Central memory CD8-positive, alpha-beta T cell (primary cell): ENCODE data around the gene GALNS.

Experiments
- ATAC-seq: fragments of 150-1000 bp; cut with Tn5 transposase; replicated peaks from 2 replicates; pipeline ENCODE4 v1.10.0; 2022; ENCODE audit warnings: mild to moderate bottlenecking, moderate FRiP score, moderate number of reproducible peaks; ENCODE audit not compliant: poor library complexity, severe bottlenecking; ENCODE audit errors: extremely low read depth
- DNase-seq, 2 donors: peaks; one replicate each; pipeline ENCODE4 v3.0.0; 2021; ENCODE audit warnings: low spot score in 2 of 2
- H3K27ac Mint-ChIP-seq: one replicate; pipeline ENCODE4 v1.8.0; 2022; ENCODE audit warnings: low read depth, mild to moderate bottlenecking, moderate library complexity, mixed read lengths
- H3K27me3 Mint-ChIP-seq: one replicate; pipeline ENCODE4 v1.8.0; 2022; ENCODE audit warnings: mixed read lengths
- H3K36me3 Mint-ChIP-seq: one replicate; pipeline ENCODE4 v1.8.0; 2022; ENCODE audit warnings: mild to moderate bottlenecking, moderate library complexity, mixed read lengths; ENCODE audit not compliant: insufficient read depth
- H3K4me1 Mint-ChIP-seq: one replicate; pipeline ENCODE4 v1.8.0; 2022; ENCODE audit warnings: mixed read lengths
- H3K4me3 Mint-ChIP-seq: one replicate; pipeline ENCODE4 v1.8.0; 2022; ENCODE audit warnings: mild to moderate bottlenecking, moderate library complexity, mixed read lengths
- H3K9me3 Mint-ChIP-seq: one replicate; pipeline ENCODE4 v1.8.0; 2022; ENCODE audit warnings: mixed read lengths

GALNS gene

DNA sequence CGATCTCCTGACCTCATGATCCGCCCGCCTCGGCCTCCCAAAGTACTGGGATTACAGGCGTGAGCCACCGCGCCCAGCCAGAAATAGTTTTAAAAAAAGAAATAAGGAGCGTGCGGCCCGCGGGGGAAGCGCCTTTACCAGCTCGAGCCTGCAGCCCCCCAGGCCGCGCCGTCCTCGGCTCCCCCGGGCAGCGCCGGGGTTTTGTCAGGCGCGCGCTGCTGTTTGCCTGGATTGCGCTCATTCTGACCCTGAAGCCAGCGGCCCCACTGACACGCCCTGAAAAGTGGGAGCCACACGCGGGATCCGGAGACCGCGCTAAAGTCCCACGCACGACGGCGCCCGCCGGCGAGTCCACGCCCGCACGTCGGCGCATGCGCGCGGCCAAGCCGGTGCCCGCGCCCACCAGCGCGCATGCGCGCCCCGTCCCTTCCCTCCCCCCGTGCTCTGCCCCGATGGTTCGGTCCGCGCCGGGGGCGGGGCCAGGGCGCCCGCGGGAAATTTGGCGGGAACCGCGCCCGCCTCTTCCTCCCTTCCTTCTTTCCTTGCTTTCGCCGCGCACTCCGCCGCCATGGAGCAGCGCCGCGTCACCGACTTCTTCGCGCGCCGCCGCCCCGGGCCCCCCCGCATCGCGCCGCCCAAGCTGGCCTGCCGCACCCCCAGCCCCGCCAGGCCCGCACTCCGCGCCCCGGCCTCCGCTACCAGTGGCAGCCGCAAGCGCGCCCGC, 53.3 kb downstream of the GALNS start, which contains the start of gene CDT1:
CDT1 (plus strand) TSS at position 526 of the 724 bp plus-strand sequence; CDS start at position 569, 43 bp downstream.
- no peaks in the 10 kb centered on the region for H3K27me3 Mint-ChIP-seq
- ATAC-seq (peak; percentile 53), DNase-seq (peak; percentile 69 to 71)
- peak within 1 kb of the TSS; percentile 88 for H3K27ac Mint-ChIP-seq
- no peaks in the 10 kb centered on the region for H3K4me1 Mint-ChIP-seq
- H3K9me3 Mint-ChIP-seq: no peaks in the 10 kb centered on the region
- H3K4me3 Mint-ChIP-seq: peak within 1 kb of the TSS; percentile 81
- peaks cover 21% of the 10 kb centered on the region for H3K36me3 Mint-ChIP-seq

DNA sequence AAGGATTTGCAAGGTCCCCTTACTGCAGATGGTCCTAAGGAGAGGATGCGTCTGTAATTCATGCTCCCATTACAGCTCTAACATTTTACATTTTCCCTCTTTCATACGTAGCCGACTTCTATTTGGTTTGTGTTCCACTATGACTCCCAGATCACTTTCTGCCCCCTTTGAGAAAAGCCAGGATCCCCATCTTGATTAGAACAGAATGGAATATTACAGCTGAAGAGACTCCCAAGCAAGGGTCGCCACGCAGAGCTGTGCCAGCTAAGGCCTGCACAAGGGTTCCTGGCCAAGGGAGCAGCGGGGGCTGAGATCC, 56.5 kb downstream of the GALNS start:
- no peaks in the 10 kb centered on the region for H3K9me3 Mint-ChIP-seq
- no peak overlapping the region for H3K4me3 Mint-ChIP-seq
- DNase-seq (no peak), ATAC-seq (no peak)
- H3K27ac Mint-ChIP-seq: peak overlapping the region; percentile 51
- H3K4me1 Mint-ChIP-seq: peaks cover 2% of the 10 kb centered on the region
- H3K27me3 Mint-ChIP-seq: no peaks in the 10 kb centered on the region
- H3K36me3 Mint-ChIP-seq: peaks cover 21% of the 10 kb centered on the region

- DNase-seq (no peak), ATAC-seq (no peak)
- Mint-ChIP-seq H3K36me3 (peaks cover 21% of the 10 kb centered on the region), H3K4me1 (peaks cover 7% of the 10 kb centered on the region), H3K4me3 (no peak overlapping the region), H3K27ac (peak overlapping the region; percentile 51), H3K9me3 (no peaks in the 10 kb centered on the region), H3K27me3 (no peaks in the 10 kb centered on the region)
These were observed 57.0 kb downstream of the GALNS start for GRCh38 chr16:88799569-88800276.

DNA sequence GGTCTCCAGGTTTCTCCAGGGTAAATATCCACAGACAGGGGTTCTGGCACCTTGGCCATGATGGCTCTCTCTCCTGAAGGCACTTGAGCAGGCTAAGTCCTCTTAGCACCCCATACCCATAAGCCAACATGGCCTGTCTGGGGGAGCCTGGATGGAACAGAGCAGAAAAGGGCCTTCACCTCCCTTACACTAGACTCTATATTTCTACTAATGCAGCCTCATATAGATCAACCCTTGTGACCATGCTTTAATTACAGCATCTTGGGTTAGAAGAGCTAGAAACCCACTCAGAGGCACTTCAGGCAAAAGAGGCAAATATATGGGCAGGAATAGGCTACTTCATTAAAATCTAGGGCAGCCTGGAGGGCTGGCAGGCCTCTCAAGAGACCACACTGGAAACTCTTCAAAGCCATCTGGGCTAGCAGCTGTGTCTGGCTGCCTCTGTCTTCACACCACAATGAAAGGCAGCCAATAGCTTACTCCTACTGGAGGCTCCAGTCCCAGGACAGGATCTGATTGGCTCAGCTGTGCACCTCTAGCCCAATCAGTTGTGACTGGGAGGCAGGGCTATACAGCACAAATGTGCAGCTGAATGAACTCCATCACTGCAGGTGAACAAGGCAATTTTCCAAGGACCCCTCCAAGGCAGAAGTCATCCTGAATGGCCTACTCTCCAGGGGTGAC, 57.8 kb downstream of the GALNS start:
- Mint-ChIP-seq H3K36me3 (peaks cover 18% of the 10 kb centered on the region), H3K27ac (no peak overlapping the region), H3K27me3 (no peaks in the 10 kb centered on the region), H3K9me3 (no peaks in the 10 kb centered on the region), H3K4me1 (peaks cover 10% of the 10 kb centered on the region), H3K4me3 (no peak overlapping the region)
- no peak for DNase-seq
- no peak for ATAC-seq

GRCh38 chr16:88798073-88798472, 58.7 kb downstream of the GALNS start:
- Mint-ChIP-seq H3K9me3 (no peaks in the 10 kb centered on the region), H3K27me3 (no peaks in the 10 kb centered on the region), H3K4me1 (peaks cover 10% of the 10 kb centered on the region), H3K27ac (no peak overlapping the region), H3K36me3 (peaks cover 12% of the 10 kb centered on the region), H3K4me3 (no peak overlapping the region)
- no peak for ATAC-seq
- no peak for DNase-seq

- Mint-ChIP-seq H3K27ac (no peak overlapping the region), H3K27me3 (no peaks in the 10 kb centered on the region), H3K4me1 (peaks cover 15% of the 10 kb centered on the region), H3K36me3 (peaks cover 4% of the 10 kb centered on the region), H3K4me3 (no peak overlapping the region), H3K9me3 (no peaks in the 10 kb centered on the region)
- DNase-seq (no peak), ATAC-seq (no peak)
These were observed 60.5 kb downstream of the GALNS start for GRCh38 chr16:88796278-88796677.

DNA sequence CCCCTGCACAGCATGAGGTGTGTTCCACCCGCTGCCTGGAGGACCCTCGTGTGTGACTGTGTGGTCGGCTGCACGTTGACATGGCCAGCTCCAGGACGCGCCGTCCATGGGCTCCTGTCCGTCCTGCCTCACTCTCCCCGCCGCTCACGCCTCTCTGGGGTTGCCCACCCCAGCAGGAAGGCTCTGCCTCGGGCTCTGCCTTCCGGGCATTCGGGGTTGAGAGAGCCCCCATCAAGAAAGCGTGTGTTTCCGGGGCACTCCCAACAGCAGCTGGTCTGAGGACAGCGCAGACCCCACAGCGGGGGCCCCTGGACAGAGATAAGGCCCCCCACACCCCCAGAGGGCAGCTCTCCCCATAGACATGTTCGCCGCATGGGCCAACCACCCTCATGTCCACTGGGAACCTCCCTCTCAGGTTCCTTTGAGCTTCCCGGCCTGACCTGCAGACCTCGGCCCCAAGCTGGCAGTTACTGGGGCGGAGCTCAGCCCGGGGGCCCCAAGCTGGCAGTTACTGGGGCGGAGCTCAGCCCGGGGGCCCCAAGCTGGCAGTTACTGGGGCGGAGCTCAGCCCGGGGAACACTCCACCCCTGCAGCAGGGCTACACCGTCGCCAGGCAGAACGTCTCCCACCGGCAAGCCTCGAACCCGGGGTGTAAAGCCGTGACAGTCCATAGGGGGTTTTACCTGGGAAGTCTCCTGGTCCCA, 63.3 kb downstream of the GALNS start:
- Mint-ChIP-seq H3K36me3 (peaks cover 4% of the 10 kb centered on the region), H3K4me3 (no peak overlapping the region), H3K9me3 (no peaks in the 10 kb centered on the region), H3K4me1 (peaks cover 33% of the 10 kb centered on the region), H3K27ac (no peak overlapping the region), H3K27me3 (no peaks in the 10 kb centered on the region)
- DNase-seq: no peak
- ATAC-seq: no peak

DNA sequence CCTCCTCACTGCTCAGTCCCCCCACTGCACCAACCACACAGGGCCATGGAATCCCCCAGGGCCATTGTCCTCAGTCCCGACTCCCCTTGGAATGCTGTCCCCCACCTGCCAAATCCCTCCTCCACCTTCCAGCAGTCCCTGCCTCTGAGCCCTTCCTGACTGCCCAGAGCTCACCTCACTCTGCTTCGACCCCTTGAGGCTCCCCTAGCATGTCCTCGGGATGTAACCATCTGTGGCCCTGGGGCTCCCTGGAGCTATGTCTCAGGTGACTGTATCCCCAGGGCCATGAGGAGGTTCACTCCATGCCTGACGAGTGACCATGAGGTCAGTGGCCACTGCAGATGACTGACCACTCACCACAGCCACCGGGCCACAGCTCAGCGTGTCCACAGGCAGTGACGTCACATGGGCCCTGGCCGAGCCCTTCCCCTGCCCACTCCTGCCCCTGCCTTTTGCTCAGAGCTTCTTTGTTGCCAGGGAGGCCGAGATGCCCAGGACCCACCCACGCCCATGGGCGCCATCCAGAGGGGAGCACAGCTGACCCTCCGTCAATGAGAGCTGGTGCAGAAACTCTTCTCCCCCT, 64.0 kb downstream of the GALNS start:
- DNase-seq (no peak), ATAC-seq (no peak)
- H3K27me3 Mint-ChIP-seq: no peaks in the 10 kb centered on the region
- no peak overlapping the region for H3K27ac Mint-ChIP-seq
- no peaks in the 10 kb centered on the region for H3K9me3 Mint-ChIP-seq
- H3K4me3 Mint-ChIP-seq: peak overlapping the region; percentile 65
- H3K4me1 Mint-ChIP-seq: peaks cover 33% of the 10 kb centered on the region
- peaks cover 4% of the 10 kb centered on the region for H3K36me3 Mint-ChIP-seq

DNA sequence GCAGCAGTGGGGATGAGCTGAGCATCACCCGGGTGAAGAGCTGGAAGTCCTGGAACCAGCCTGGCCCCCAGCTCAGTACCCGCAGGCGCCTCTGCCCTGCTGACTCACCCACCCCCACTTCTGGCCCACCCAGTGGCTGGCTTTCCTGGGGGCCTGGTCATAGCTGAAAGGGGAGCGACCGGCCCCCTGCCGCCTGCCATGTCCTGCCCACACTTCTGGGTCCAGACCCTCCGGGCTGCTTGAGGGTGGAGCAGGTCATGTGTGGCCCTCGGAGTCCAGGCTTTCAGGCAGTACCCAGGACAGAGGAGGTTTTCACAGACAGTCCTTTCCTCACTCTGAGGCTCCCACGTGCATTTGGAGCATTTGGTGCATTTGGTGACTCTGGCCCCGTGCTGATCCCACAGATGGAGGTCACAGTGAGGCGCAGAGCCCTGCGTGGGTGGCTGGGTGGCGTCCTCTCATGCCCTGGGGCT, 64.6 kb downstream of the GALNS start:
- no peak for ATAC-seq
- peak overlapping the region; percentile 76 for H3K27ac Mint-ChIP-seq
- no peaks in the 10 kb centered on the region for H3K9me3 Mint-ChIP-seq
- H3K36me3 Mint-ChIP-seq: peaks cover 4% of the 10 kb centered on the region
- no peaks in the 10 kb centered on the region for H3K27me3 Mint-ChIP-seq
- peaks cover 33% of the 10 kb centered on the region for H3K4me1 Mint-ChIP-seq
- H3K4me3 Mint-ChIP-seq: peak overlapping the region; percentile 65
- DNase-seq: no peak

DNA sequence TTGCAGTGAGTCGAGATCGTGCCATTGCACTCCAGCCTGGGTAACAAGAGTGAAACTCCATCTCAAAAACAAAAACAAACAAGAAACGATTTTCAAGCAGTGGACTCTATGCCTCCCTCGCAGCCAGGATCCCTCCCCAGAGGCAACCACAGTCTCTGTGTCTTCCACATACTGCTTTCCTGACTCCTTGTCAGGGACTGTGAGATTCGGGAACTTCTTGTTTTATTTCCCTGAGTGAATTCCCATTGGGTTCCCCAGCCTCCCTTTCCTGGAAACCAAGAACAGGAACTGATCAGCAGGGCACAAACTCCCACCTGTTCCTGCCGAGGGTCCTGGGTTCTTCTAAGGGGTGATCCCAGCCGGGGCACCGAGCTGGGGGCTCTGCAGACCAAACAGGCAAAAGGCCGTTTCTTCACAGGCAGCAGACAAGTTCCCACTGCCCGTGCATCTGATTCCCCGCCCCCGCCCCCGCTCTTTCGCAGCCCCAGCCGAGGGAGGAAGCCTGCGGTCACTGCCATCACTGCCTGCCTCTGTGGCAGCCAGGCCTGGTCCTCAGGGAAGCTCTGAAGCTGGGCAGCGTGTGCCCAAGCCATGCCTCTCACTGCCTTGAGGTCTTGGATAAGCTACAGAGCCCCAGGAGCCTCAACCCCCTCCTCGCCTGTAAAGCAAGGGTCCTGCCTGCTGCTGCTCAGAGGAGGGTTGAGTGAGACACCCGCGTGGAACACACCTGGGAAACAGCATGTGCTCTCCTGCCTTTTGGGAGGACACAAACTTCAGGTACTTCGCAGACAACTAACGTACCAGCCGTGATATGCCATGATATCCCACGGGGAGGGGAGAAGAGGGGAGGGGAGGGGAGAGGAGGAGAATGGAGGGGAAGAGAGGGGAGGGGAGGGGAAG, 66.2 kb downstream of the GALNS start:
- H3K4me1 Mint-ChIP-seq: peaks cover 33% of the 10 kb centered on the region
- ATAC-seq: peak; percentile 73
- peak overlapping the region; percentile 76 for H3K27ac Mint-ChIP-seq
- no peak for DNase-seq
- no peaks in the 10 kb centered on the region for H3K9me3 Mint-ChIP-seq
- H3K36me3 Mint-ChIP-seq: peaks cover 4% of the 10 kb centered on the region
- no peaks in the 10 kb centered on the region for H3K27me3 Mint-ChIP-seq
- peak overlapping the region; percentile 68 for H3K4me3 Mint-ChIP-seq

- Mint-ChIP-seq H3K27ac (peak overlapping the region; percentile 76), H3K27me3 (no peaks in the 10 kb centered on the region), H3K4me3 (peak overlapping the region; percentile 68), H3K4me1 (peaks cover 24% of the 10 kb centered on the region), H3K9me3 (no peaks in the 10 kb centered on the region), H3K36me3 (peaks cover 4% of the 10 kb centered on the region)
- ATAC-seq (no peak), DNase-seq (no peak)
These were observed 67.2 kb downstream of the GALNS start for GRCh38 chr16:88789594-88789993.
